ENCODE data around the gene SERPINA9.

Gene SERPINA9

DNA sequence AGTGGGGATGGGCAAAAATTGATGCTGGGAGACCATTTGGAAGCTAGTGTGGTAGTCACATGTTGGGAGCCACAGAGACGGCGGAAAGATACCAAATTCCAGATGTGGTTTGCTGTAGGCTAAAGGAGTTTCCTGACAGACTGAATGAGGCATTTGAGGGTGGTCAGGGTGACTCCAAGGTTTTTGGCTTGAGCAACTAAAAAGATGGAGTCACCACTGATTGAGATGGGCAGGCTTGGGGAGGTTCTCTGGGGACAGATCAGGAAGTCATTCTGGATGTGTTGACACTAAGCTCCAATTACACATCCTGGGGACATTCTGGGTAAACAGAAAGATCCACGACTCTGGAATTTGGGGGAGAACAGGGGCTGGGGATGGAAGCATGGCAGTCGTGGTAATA lies 15.5 kb upstream of the SERPINA9 start:
- TF ChIP-seq, protein P1, sequence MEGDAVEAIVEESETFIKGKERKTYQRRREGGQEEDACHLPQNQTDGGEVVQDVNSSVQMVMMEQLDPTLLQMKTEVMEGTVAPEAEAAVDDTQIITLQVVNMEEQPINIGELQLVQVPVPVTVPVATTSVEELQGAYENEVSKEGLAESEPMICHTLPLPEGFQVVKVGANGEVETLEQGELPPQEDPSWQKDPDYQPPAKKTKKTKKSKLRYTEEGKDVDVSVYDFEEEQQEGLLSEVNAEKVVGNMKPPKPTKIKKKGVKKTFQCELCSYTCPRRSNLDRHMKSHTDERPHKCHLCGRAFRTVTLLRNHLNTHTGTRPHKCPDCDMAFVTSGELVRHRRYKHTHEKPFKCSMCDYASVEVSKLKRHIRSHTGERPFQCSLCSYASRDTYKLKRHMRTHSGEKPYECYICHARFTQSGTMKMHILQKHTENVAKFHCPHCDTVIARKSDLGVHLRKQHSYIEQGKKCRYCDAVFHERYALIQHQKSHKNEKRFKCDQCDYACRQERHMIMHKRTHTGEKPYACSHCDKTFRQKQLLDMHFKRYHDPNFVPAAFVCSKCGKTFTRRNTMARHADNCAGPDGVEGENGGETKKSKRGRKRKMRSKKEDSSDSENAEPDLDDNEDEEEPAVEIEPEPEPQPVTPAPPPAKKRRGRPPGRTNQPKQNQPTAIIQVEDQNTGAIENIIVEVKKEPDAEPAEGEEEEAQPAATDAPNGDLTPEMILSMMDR (IDR thresholded peaks at IDR 0.05; ENCODE audit: extremely low read depth, insufficient read depth, missing control alignments), result no peak
- no peak for DNase-seq (ENCODE audit: low spot score)
- in situ Hi-C loops (cut with MboI; ENCODE audit: low pct_unique_long_range_greater_than_20kb, low sequenced_read_pairs, unreplicated experiment), result no loop called here

DNA sequence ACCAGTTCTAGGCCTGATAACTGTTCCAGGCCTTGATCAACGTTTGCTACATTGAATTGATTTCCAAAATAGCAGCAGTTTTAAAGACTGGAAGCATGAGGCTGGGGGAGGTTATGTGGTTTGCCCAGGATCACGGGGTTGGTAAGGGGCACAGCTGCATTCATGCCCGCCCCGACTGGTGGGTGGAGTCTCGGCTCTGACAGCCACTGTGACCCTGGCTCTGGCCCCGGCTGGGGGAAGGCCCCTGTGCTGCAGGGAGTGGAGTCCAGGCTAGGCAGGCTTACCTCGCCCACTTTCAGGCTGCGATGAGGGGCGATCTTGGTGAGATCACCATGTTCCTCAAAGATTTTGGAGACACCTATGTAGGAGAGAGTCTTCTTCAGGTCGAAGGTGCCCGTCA lies 13.3 kb upstream of the SERPINA9 start:
- in situ Hi-C loops (cut with MboI; ENCODE audit: low pct_unique_long_range_greater_than_20kb, low sequenced_read_pairs, unreplicated experiment), result no loop called here
- TF ChIP-seq, protein P1 (IDR thresholded peaks at IDR 0.05; ENCODE audit: extremely low read depth, insufficient read depth, missing control alignments), result no peak
- DNase-seq (ENCODE audit: low spot score), result no peak

DNA sequence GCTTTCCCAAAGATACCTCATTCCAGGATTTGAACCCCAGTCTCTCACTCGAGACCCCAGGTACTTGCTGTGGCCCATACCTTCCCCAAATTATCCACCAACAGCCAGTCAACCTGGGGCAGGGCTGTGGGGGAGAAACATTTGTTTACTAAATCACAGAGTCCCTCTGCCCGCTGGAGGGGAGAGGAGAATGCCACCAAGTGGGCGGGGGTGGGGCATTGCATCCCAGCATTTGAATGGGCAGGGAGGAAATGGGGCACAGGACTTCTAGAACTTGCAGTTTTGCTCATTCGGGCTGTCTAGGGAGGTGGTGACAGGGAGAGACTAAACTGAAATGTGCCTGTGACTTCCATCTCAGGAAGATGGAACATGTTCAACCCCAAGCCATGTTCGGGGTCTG lies 10.9 kb upstream of the SERPINA9 start:
- TF ChIP-seq, protein P1 (IDR thresholded peaks at IDR 0.05; ENCODE audit: extremely low read depth, insufficient read depth, missing control alignments), result no peak
- DNase-seq (ENCODE audit: low spot score), result no peak
- in situ Hi-C loops (cut with MboI; ENCODE audit: low pct_unique_long_range_greater_than_20kb, low sequenced_read_pairs, unreplicated experiment), result no loop called here

DNA sequence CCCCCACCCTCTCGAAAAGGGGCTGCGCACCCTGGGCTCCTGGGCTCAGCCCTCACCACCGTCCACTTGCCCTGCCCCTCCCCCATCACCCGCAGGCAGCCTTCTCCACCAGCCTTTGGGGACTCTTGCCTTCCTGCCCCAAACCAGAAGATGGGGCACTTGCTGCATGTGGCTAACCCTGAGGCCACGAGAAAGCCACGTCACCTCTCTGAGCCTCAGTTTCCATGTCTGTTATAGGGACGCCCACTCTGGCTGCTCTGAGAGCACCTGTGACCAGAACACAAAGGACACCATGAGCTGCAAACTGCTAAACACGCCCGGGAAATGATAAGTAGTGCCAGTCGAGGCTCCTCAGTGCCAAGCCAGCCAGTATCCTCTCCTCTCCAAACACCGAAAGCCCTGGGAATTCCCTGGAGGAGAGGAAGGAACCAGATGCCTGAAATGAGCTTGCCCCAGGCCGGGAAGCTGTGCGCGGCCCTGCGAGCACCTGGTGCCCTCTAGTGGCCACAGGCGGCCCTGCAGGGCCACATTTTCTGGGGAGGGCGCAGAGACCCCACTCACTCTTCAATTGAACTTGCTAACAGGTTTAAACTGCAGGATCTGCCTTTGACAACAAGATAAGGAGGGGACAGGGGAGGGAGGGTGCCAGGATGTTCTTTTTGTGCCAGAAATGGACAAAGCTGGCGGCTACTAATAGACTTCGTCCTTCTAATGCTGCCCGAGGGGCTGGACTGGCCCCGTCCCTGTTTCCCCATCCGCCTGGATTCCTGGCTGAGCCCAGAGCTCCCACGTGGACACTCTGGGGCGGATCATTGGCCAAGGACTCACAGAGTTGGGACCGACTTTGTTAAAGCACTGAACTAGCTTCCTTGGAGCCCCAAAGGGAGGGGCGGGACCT lies 10.2 kb upstream of the SERPINA9 start:
- TF ChIP-seq, protein P1 (IDR thresholded peaks at IDR 0.05; ENCODE audit: extremely low read depth, insufficient read depth, missing control alignments), result peak; percentile 97
- in situ Hi-C loops (cut with MboI; ENCODE audit: low pct_unique_long_range_greater_than_20kb, low sequenced_read_pairs, unreplicated experiment), result no loop called here
- DNase-seq (ENCODE audit: low spot score), result peak; percentile 75

DNA sequence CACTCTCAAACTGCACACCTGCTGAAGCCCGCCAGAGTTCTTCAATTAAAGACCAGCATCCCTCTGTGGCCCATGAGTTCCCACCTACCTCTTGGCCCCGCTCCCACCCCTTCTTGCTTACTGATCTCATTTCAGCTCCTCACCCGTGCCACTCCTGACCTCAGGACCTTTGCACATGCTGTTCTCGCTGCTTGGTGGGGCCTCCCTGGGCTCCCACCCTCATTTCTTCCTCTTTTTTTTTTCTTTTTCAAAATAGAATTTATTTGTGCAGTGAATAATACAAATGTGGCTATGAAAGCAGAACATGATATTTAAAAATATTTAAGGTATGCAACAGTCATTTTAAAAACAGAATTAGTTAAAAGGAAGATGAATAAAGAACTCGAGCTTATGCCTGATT lies 8.5 kb upstream of the SERPINA9 start:
- DNase-seq (ENCODE audit: low spot score), result no peak
- TF ChIP-seq, protein P1 (IDR thresholded peaks at IDR 0.05; ENCODE audit: extremely low read depth, insufficient read depth, missing control alignments), result no peak
- in situ Hi-C loops (cut with MboI; ENCODE audit: low pct_unique_long_range_greater_than_20kb, low sequenced_read_pairs, unreplicated experiment), result no loop called here

DNA sequence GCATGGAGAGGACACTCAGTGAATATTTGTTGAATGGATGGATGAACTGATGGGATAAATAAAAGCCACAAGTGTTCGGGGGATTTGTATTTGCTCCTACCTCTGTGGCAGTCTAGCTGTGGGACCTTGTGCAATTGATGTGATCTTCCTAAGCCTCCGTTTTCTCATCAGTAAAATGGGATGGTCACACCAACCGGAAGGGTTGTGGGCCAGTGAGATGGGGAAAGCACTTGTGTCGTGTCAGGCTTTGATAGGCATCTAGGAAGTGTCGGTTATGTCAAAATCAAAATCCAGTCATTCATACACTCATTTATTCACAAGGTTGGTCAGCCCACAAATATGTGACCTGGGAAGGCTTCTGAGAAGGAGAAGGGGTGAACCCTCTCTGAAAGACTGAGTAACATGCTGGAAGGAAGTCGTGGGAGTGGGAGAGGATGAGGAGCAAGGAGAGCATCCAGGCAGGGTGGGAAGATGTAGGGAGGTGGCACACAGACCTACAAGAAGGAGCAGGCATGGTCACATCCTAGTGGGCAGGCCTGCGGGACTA lies 7.8 kb upstream of the SERPINA9 start:
- no peak for DNase-seq (ENCODE audit: low spot score)
- TF ChIP-seq, protein P1 (IDR thresholded peaks at IDR 0.05; ENCODE audit: extremely low read depth, insufficient read depth, missing control alignments), result no peak
- in situ Hi-C loops (cut with MboI; ENCODE audit: low pct_unique_long_range_greater_than_20kb, low sequenced_read_pairs, unreplicated experiment), result no loop called here
